ENCODE results near the gene CDKAL1. TPM values are rescaled to one million over a fixed set of nuclear protein-coding genes. Genes with fewer than 3 reads are reported as not detected.

The CDKAL1 gene
- total RNA-seq, 2 donors from 2014 or later = 23.5 to 26.4 TPM

GRCh38 chr6:20931772-20932171 lies 397.5 kb downstream of the CDKAL1 start:
- peaks cover 6% of the 10 kb centered on the region for H3K36me3 Mint-ChIP-seq (ENCODE audit: low read depth)
- no peak for DNase-seq
- Histone ChIP-seq H3K4me3 (ENCODE audit: low read length) (no peak overlapping the region), H3K4me1 (ENCODE audit: control insufficient read depth, insufficient read depth, low read length) (peaks cover 5% of the 10 kb centered on the region), H3K36me3 (ENCODE audit: control insufficient read depth, insufficient read depth, low read length) (no peaks in the 10 kb centered on the region), H3K27me3 (ENCODE audit: control insufficient read depth, insufficient read depth, low read length, poor library complexity, severe bottlenecking) (no peaks in the 10 kb centered on the region), H3K9ac (ENCODE audit: extremely low read depth, low read length, poor library complexity, severe bottlenecking) (no peak overlapping the region), H3K9me3 (ENCODE audit: control insufficient read depth, low read length) (no peaks in the 10 kb centered on the region), H3K27ac (ENCODE audit: low read depth, low read length) (no peak overlapping the region)
- no peaks in the 10 kb centered on the region for H3K27me3 Mint-ChIP-seq (ENCODE audit: insufficient read depth)
- H3K9me3 Mint-ChIP-seq = peaks cover 2% of the 10 kb centered on the region
- no peak for TF ChIP-seq CTCF (conservative IDR thresholded peaks at IDR 0.05)
- no peak overlapping the region for H3K4me3 Mint-ChIP-seq
- peaks cover 22% of the 10 kb centered on the region for H3K4me1 Mint-ChIP-seq
- H3K27ac Mint-ChIP-seq = no peak overlapping the region
- WGBS, 2 experiments (ENCODE audit: insufficient coverage in 1 of 2, insufficient read length in 1 of 2) = 95 to 100% methylated on average over 4 to 5 of the region's 6 CpGs

- Histone ChIP-seq H3K9me3 (ENCODE audit: control insufficient read depth, low read length) (no peaks in the 10 kb centered on the region), H3K4me3 (ENCODE audit: low read length) (peak overlapping the region; percentile 65), H3K27me3 (ENCODE audit: control insufficient read depth, insufficient read depth, low read length, poor library complexity, severe bottlenecking) (no peaks in the 10 kb centered on the region), H3K27ac (ENCODE audit: low read depth, low read length) (no peak overlapping the region), H3K4me1 (ENCODE audit: control insufficient read depth, insufficient read depth, low read length) (peaks cover 5% of the 10 kb centered on the region), H3K9ac (ENCODE audit: extremely low read depth, low read length, poor library complexity, severe bottlenecking) (no peak overlapping the region), H3K36me3 (ENCODE audit: control insufficient read depth, insufficient read depth, low read length) (no peaks in the 10 kb centered on the region)
- Mint-ChIP-seq H3K27me3 (ENCODE audit: insufficient read depth) (no peaks in the 10 kb centered on the region), H3K36me3 (ENCODE audit: low read depth) (peaks cover 7% of the 10 kb centered on the region), H3K4me3 (no peak overlapping the region), H3K9me3 (peaks cover 2% of the 10 kb centered on the region), H3K4me1 (peaks cover 22% of the 10 kb centered on the region), H3K27ac (peak overlapping the region; percentile 53)
- TF ChIP-seq CTCF (conservative IDR thresholded peaks at IDR 0.05) = no peak
- no peak for DNase-seq
- 84 to 90% methylated on average over 2 to 5 of the region's 5 CpGs for WGBS, 2 experiments (ENCODE audit: insufficient coverage in 1 of 2, insufficient read length in 1 of 2)
Observed at GRCh38 chr6:20932284-20932683, 398.0 kb downstream of the CDKAL1 start.

GRCh38 chr6:20933057-20933788 lies 399.0 kb downstream of the CDKAL1 start:
- WGBS, 2 experiments (ENCODE audit: insufficient coverage in 1 of 2, insufficient read length in 1 of 2) = 90% methylated on average over 2 of the region's 2 CpGs; no CpG with 5 or more reads in 1 of the 2 experiments
- H3K27me3 Mint-ChIP-seq (ENCODE audit: insufficient read depth) = no peaks in the 10 kb centered on the region
- Histone ChIP-seq H3K36me3 (ENCODE audit: control insufficient read depth, insufficient read depth, low read length) (no peaks in the 10 kb centered on the region), H3K27ac (ENCODE audit: low read depth, low read length) (no peak overlapping the region), H3K27me3 (ENCODE audit: control insufficient read depth, insufficient read depth, low read length, poor library complexity, severe bottlenecking) (no peaks in the 10 kb centered on the region), H3K9ac (ENCODE audit: extremely low read depth, low read length, poor library complexity, severe bottlenecking) (no peak overlapping the region), H3K4me1 (ENCODE audit: control insufficient read depth, insufficient read depth, low read length) (peaks cover 5% of the 10 kb centered on the region), H3K4me3 (ENCODE audit: low read length) (peak overlapping the region; percentile 65), H3K9me3 (ENCODE audit: control insufficient read depth, low read length) (no peaks in the 10 kb centered on the region)
- peak overlapping the region; percentile 53 for H3K27ac Mint-ChIP-seq
- peak overlapping the region; percentile 16 for H3K4me3 Mint-ChIP-seq
- no peak for DNase-seq
- TF ChIP-seq CTCF (conservative IDR thresholded peaks at IDR 0.05) = no peak
- H3K36me3 Mint-ChIP-seq (ENCODE audit: low read depth) = peaks cover 10% of the 10 kb centered on the region
- H3K9me3 Mint-ChIP-seq = peaks cover 2% of the 10 kb centered on the region
- H3K4me1 Mint-ChIP-seq = peaks cover 22% of the 10 kb centered on the region

Measured in endodermal cell (in vitro differentiated cells).